Stimulated activated CD4-positive, alpha-beta T cell treated with anti-CD3 and anti-CD28 coated beads, TNF-alpha, amount 100 ng/mL, for 4 hours (primary cell): Measurements from ENCODE around the gene TAF5L.
"Not testable (repeated sequence)": the region's sequence is repeated elsewhere in the genome, so short reads cannot be mapped to it uniquely, and the experiment has no call there.

Experiments
- DNase-seq, 3 experiments: peaks; one replicate each; pipeline ENCODE4 v3.0.0-alpha.2; 2020; ENCODE audit warnings: low read depth in 3 of 3

Gene TAF5L

DNA sequence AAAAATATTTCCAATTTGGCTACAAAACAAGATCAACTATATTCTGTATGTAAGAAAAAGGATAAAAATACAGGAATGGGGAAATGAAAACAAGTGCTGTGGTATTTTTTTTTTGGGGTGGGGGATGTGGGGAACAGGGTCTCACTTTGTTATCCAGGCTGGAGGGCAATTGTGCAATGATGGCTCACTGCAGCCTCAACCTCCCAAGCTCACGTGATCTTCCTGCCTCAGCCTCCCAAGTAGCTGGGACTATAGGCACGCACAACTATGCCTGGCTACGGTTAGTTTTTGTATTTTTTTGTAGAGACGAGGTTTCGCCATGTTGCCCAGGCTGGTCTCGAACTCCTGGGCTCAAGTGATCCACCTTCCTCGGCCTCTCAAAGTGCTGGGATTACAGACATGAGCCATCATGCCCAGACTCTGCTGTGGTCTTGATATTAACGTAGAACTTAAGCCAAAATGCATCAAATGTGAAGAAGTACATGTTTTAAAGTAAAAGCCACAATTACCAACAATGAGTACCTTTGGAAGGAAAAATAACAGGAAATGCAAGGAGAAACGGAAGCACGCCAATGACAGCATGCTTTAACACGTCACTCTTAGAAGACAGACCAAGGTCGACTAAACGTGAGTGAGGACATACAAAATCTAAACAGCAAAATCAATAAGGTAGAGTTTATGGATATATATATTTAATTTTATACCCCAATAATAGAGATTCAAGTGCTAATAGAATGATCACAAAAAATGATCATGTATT, 58.6 kb downstream of the TAF5L start:
- DNase-seq, result no peak

GRCh38 chr1:229563701-229564100, 62.2 kb downstream of the TAF5L start:
- no peak for DNase-seq

- no peak for DNase-seq
Observed at GRCh38 chr1:229563241-229563640, 62.7 kb downstream of the TAF5L start.

DNA sequence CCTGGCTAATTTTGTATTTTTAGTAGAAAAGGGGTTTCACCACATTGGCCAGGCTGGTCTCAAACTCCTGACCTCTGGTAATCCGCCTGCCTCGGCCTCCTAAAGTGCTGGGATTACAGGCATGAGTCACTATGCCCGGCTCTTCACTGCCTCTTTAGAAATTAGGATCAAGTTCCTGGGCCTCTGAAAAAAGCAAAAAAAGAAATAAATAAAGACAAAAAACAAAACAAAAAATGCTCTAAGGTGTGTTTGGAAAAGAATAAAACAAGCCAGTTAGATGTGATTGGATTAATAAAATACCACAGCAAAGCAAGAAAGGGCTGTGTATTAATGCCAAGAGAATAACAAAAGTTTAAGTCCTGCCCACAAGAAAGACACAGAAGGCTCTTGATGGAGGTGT, 63.2 kb downstream of the TAF5L start:
- no peak for DNase-seq

- DNase-seq, result no peak
Observed at GRCh38 chr1:229561141-229561540, 64.8 kb downstream of the TAF5L start.

DNA sequence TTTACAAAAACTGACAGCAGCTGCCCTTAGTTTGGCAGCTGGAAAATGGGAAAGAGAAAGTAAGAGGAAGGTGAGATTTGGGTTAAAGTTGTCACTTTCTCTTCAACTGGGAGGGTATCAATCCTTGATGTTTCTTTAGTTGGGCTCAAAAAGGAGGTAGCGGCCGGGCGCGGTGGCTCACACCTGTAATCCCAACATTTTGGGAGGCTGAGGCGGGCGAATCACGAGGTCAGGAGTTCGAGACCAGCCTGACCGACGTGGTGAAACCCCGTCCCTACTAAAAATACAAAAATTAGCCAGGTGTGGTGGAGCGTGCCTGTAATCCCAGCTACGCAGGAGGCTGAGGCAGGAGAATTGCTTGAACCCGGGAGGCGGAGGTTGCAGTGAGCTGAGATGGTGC, 65.8 kb downstream of the TAF5L start:
- DNase-seq, result not testable (repeated sequence)

DNA sequence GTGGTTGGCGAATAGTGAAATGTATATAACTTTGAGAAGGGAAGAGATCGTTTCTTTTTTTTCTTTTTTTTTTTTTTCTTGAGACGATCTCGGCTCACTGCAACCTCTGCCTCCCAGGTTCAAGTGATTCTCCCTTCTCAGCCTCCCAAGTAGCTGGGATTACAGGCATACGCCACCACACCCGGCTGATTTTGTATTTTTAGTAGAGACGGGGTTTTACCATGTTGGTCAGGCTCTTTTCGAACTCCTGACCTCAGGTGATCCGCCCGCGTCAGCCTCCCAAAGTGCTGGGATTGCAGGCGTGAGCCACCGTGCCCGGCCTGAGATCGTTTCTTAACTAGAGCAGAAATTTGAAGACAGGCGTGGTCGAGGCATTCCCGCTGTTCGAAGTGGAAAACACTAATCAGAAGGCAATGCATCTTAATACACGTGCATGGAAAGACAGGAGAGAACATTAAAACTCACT, 66.6 kb downstream of the TAF5L start:
- DNase-seq, result not testable (repeated sequence)

- peak; percentile 72 to 81 (median 74) for DNase-seq
Observed at GRCh38 chr1:229558460-229559335, 67.2 kb downstream of the TAF5L start, which contains the start of gene ABCB10. ABCB10 (minus strand) TSS chr1:229558707; CDS start chr1:229558652, 55 bp downstream.

GRCh38 chr1:229557913-229558414, 68.0 kb downstream of the TAF5L start:
- peak; percentile 9 to 38 (median 9) for DNase-seq

- no peak for DNase-seq
Observed at GRCh38 chr1:229557200-229557850, 68.6 kb downstream of the TAF5L start.

GRCh38 chr1:229554886-229555621, 70.9 kb downstream of the TAF5L start:
- DNase-seq, result no peak

- DNase-seq, result no peak
Observed at GRCh38 chr1:229553621-229554130, 72.2 kb downstream of the TAF5L start.

- no peak for DNase-seq
Observed at GRCh38 chr1:229552732-229553131, 73.2 kb downstream of the TAF5L start.

GRCh38 chr1:229550812-229551567, 74.9 kb downstream of the TAF5L start:
- DNase-seq, result no peak

- no peak for DNase-seq
Observed at GRCh38 chr1:229547542-229547941, 78.4 kb downstream of the TAF5L start.

DNA sequence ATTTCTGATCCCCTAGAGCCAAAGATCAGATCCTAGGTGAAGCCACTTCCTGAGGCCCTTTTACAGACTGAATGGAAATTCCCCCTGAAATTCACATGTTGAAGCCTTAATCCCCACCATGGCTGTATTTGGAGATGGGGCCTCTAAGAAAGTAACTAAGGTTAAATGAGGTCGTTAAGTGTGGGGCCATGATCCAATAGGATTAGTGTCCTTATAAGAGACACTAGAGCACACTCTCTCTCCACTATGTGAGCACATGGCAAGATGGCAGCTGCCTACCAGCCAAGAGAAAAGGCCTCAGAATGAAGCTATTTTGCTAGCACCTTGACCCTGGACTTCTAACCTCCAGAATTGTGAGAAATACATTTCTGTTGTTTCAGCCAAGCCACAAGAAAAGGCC, 81.3 kb downstream of the TAF5L start:
- DNase-seq, result no peak
